SK-N-SH (cell line): ENCODE measurements around the gene NAXE.

Source experiments
- CTCF ChIP-seq: fragments of 200-600 bp; sonication (generic); IDR thresholded peaks from 2 replicates; pipeline ENCODE4 v1.6.1; 2017; ENCODE audit warnings: antibody characterized with exemption, mild to moderate bottlenecking, moderate library complexity
- EZH2phosphoT487 ChIP-seq: fragments of 200-600 bp; sonication (generic); IDR thresholded peaks from 2 replicates; pipeline ENCODE4 v1.6.1; 2017; ENCODE audit warnings: low read depth, mixed run types, mild to moderate bottlenecking, antibody characterized with exemption, moderate library complexity, borderline replicate concordance
- GATA2 ChIP-seq: sonication (generic); formaldehyde crosslinking; IDR thresholded peaks from 2 replicates; pipeline ENCODE4 v1.5.0; 2020; ENCODE audit warnings: mild to moderate bottlenecking, missing genetic modification reagents
- MEF2A ChIP-seq: IDR thresholded peaks from 2 replicates; pipeline ENCODE4 v1.4.0; 2012; ENCODE audit warnings: low read depth, borderline replicate concordance
- RXRA ChIP-seq: IDR thresholded peaks from 2 replicates; pipeline ENCODE4 v1.4.0; 2012; ENCODE audit warnings: low read depth, mild to moderate bottlenecking, borderline replicate concordance
- USF2 ChIP-seq: fragments of 150-350 bp; IDR thresholded peaks from 2 replicates; pipeline ENCODE4 v1.6.1; 2017; ENCODE audit warnings: antibody characterized with exemption, low read length, low read depth, borderline replicate concordance

- TF ChIP-seq CTCF (no peak), USF2 (no peak), GATA2 (CRISPR knock-in tag) (no peak), EZH2phosphoT487 (no peak), MEF2A (no peak), RXRA (no peak)
These were observed 470 bp upstream of the NAXE start for GRCh38 chr1:156591181-156591431.
